Esophagus squamous epithelium (tissue), 5 donors: ENCODE data around the gene RARA. TPM values are rescaled to one million over a fixed set of nuclear protein-coding genes. Genes with fewer than 3 reads are reported as not detected.

Experiments used
- DNase-seq: peaks from one replicate; lab custom pipeline; 2025; lab: John Stamatoyannopoulos, UW
- H3K27ac ChIP-seq, 4 donors: fragments of 200-600 bp; sonication (generic); one replicate each; pipeline ENCODE4 v1.5.1; 2016 to 2019; ENCODE audit warnings: mild to moderate bottlenecking in 1 of 4
- H3K27me3 ChIP-seq, 4 donors: fragments of 200-600 bp; sonication (generic); 1 replicate in 3 of 4; 2 replicates in 1 of 4; pipeline versions ENCODE4 v1.5.1 to v1.6.0; 2017 to 2021; ENCODE audit warnings: antibody characterized with exemption in 1 of 4
- H3K36me3 ChIP-seq, 3 donors: fragments of 200-600 bp; sonication (generic); one replicate each; pipeline ENCODE4 v1.5.1; 2016 to 2019
- H3K4me1 ChIP-seq, 3 donors: fragments of 200-600 bp; sonication (generic); one replicate each; pipeline ENCODE4 v1.5.1; 2017 to 2019
- H3K4me3 ChIP-seq, 4 donors: fragments of 200-600 bp; sonication (generic); 1 replicate in 3 of 4; 2 replicates in 1 of 4; pipeline ENCODE4 v1.5.1; 2016 to 2019; ENCODE audit warnings: mild to moderate bottlenecking in 2 of 4, moderate library complexity in 1 of 4
- H3K9me3 ChIP-seq, 3 donors: fragments of 200-600 bp; sonication (generic); one replicate each; pipeline ENCODE4 v1.5.1; 2016 to 2019
- POLR2A ChIP-seq, 4 donors: fragments of 450-650 bp; IDR thresholded peaks; one replicate each; pipeline ENCODE4 v1.6.1; 2017; ENCODE audit warnings: antibody characterized with exemption in 4 of 4, mild to moderate bottlenecking in 4 of 4, moderate library complexity in 3 of 4
- WGBS, 2 donors: methylation state at CpG; one replicate each; pipeline ENCODE4 v1.1.5; 2018; 5-methylcytosine and 5-hydroxymethylcytosine counted together
- intact Hi-C: fragments of 100-400 bp; cut with DNase I; formaldehyde crosslinking; loops from one replicate; pipeline ENCODE4 v1.15.0; 2022
- total RNA-seq, 4 donors: library from RNA; depleted of rRNA; stranded (reverse); fragments of >200 nt; gene quantifications; one replicate each; pipeline ENCODE4 v1.1.0, GENCODE V29; 2016
- TF ChIP-seq, protein P1 (sequence below), 6 experiments: fragments of 450-650 bp in 4 of 6; fragments of 200-600 bp in 2 of 6; sonication (generic) in 2 of 6; IDR thresholded peaks; one replicate each; pipeline ENCODE4 v1.5.1; 2016 to 2019; ENCODE audit warnings: antibody characterized with exemption in 6 of 6, mild to moderate bottlenecking in 4 of 6, moderate library complexity in 4 of 6
- donor health status: DM: yes; HTN: yes; CAD: no.

Gene RARA
- total RNA-seq, 4 donors from 2014 or later, result 6.7 to 14.2 (median 10.8) TPM

GRCh38 chr17:40352779-40353394 is 43.9 kb downstream of the RARA start:
- intact Hi-C loops, result loop anchor here (10.0 kb wide), 1 partner anchor 158 kb away; no protein-coding TSS in a partner anchor
- H3K27ac ChIP-seq, result no peak overlapping the region

GRCh38 chr17:40354221-40355122 is 45.5 kb downstream of the RARA start:
- Histone ChIP-seq H3K4me3 (no peak overlapping the region), H3K27me3 (no peaks in the 10 kb centered on the region), H3K36me3 (peaks cover 11 to 55% (median 18%) of the 10 kb centered on the region in 3 donors), H3K27ac (peak overlapping the region in 3 of 4 donors; percentile 9 to 34 (median 31)), H3K9me3 (no peaks in the 10 kb centered on the region), H3K4me1 (peaks cover 14 to 69% (median 25%) of the 10 kb centered on the region in 3 donors)
- DNase-seq, result no peak
- intact Hi-C loops, result loop anchor here (2.0 to 10.0 kb wide), 2 partner anchors 52 to 160 kb away; no protein-coding TSS in a partner anchor
- WGBS, 2 donors, result 86 to 91% methylated on average over 13 of the region's 30 CpGs
- TF ChIP-seq, protein P1, sequence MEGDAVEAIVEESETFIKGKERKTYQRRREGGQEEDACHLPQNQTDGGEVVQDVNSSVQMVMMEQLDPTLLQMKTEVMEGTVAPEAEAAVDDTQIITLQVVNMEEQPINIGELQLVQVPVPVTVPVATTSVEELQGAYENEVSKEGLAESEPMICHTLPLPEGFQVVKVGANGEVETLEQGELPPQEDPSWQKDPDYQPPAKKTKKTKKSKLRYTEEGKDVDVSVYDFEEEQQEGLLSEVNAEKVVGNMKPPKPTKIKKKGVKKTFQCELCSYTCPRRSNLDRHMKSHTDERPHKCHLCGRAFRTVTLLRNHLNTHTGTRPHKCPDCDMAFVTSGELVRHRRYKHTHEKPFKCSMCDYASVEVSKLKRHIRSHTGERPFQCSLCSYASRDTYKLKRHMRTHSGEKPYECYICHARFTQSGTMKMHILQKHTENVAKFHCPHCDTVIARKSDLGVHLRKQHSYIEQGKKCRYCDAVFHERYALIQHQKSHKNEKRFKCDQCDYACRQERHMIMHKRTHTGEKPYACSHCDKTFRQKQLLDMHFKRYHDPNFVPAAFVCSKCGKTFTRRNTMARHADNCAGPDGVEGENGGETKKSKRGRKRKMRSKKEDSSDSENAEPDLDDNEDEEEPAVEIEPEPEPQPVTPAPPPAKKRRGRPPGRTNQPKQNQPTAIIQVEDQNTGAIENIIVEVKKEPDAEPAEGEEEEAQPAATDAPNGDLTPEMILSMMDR (IDR thresholded peaks at IDR 0.05), result no peak
- no peak for TF ChIP-seq POLR2A (IDR thresholded peaks at IDR 0.05)

More at GRCh38 chr17:40352779-40353394, 43.9 kb downstream of the RARA start:
- no peak overlapping the region for H3K4me3 ChIP-seq
- peaks cover 30 to 73% (median 32%) of the 10 kb centered on the region in 3 donors for H3K4me1 ChIP-seq
- H3K9me3 ChIP-seq, result no peaks in the 10 kb centered on the region
- DNase-seq, result no peak
- WGBS, 2 donors, result 77 to 84% methylated on average over 5 to 8 of the region's 9 CpGs
- H3K36me3 ChIP-seq, result peaks cover 11 to 58% (median 18%) of the 10 kb centered on the region in 3 donors
- no peaks in the 10 kb centered on the region for H3K27me3 ChIP-seq
- TF ChIP-seq, protein P1 (IDR thresholded peaks at IDR 0.05), result no peak
- no peak for TF ChIP-seq POLR2A (IDR thresholded peaks at IDR 0.05)

GRCh38 chr17:40355123-40355803 is 46.3 kb downstream of the RARA start:
- Histone ChIP-seq H3K4me1 (peaks cover 7 to 66% (median 17%) of the 10 kb centered on the region in 3 donors), H3K9me3 (no peaks in the 10 kb centered on the region), H3K36me3 (peaks cover 11 to 53% (median 18%) of the 10 kb centered on the region in 3 donors), H3K4me3 (no peak overlapping the region), H3K27me3 (no peaks in the 10 kb centered on the region), H3K27ac (peak overlapping the region in 3 of 4 donors; percentile 9 to 34 (median 31))
- intact Hi-C loops, result loop anchor here (2.0 to 10.0 kb wide), 2 partner anchors 52 to 160 kb away; no protein-coding TSS in a partner anchor
- no peak for TF ChIP-seq POLR2A (IDR thresholded peaks at IDR 0.05)
- TF ChIP-seq, protein P1 (IDR thresholded peaks at IDR 0.05), result peak; percentile 94 to 98 (median 96)
- no peak for DNase-seq
- 33 to 55% methylated on average over 2 to 17 of the region's 29 CpGs for WGBS, 2 donors

GRCh38 chr17:40355804-40356758 is 47.1 kb downstream of the RARA start:
- no peaks in the 10 kb centered on the region for H3K9me3 ChIP-seq
- no peak for DNase-seq
- H3K27ac ChIP-seq, result peak overlapping the region in 2 of 4 donors; percentile 31 to 63

More at GRCh38 chr17:40355804-40356758, 47.1 kb downstream of the RARA start:
- Histone ChIP-seq H3K27me3 (no peaks in the 10 kb centered on the region), H3K4me3 (no peak overlapping the region), H3K4me1 (peaks cover 4 to 62% (median 11%) of the 10 kb centered on the region in 3 donors), H3K36me3 (peaks cover 11 to 52% (median 18%) of the 10 kb centered on the region in 3 donors)
- 63 to 69% methylated on average over 6 to 17 of the region's 33 CpGs for WGBS, 2 donors
- TF ChIP-seq, protein P1 (IDR thresholded peaks at IDR 0.05), result no peak
- no peak for TF ChIP-seq POLR2A (IDR thresholded peaks at IDR 0.05)
- intact Hi-C loops, result loop anchor here (2.0 to 10.0 kb wide), 2 partner anchors 53 to 161 kb away; no protein-coding TSS in a partner anchor
